ENCODE results near the gene STATH.

The STATH gene, protein sequence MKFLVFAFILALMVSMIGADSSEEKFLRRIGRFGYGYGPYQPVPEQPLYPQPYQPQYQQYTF
- 0 reads per million in 9 experiments for total RNA-seq

DNA sequence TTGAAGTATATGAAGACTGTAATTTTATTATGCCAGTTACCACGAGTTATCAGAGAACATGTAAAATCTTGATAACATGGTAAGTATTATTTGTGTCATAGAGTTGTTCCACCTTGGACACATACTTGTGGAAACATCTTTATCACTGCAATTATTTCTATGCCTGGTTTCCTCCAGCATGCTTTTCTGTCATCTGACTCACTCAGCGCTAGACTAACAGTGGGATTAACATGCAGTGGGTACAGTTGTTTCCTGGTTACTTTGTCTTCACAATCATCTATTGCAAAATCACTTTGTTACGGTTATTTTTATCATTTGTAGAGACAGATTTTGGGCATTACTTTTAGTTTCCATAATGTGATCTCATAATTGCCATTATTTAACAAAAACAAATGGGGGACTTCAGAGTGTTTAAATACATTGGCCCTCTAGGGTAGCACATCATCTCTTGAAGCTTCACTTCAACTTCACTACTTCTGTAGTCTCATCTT, at the start of gene STATH:
Gene STATH, plus strand, starts transcription at position 441 of the 491 bp plus-strand sequence. CDS start 2,472 bp downstream, outside the sequence.
- ATAC-seq (replicated peaks) (no peak), DNase-seq (no peak)
- Mint-ChIP-seq H3K9me3 (peaks cover 0 to 6% of the 10 kb centered on the region in 2 donors), H3K4me3 (no peak within 1 kb of the TSS), H3K36me3 (ENCODE audit: insufficient read depth) (no peaks in the 10 kb centered on the region), H3K27me3 (no peaks in the 10 kb centered on the region), H3K4me1 (ENCODE audit: low read depth in 2 of 2) (no peaks in the 10 kb centered on the region), H3K27ac (no peak within 1 kb of the TSS)

DNA sequence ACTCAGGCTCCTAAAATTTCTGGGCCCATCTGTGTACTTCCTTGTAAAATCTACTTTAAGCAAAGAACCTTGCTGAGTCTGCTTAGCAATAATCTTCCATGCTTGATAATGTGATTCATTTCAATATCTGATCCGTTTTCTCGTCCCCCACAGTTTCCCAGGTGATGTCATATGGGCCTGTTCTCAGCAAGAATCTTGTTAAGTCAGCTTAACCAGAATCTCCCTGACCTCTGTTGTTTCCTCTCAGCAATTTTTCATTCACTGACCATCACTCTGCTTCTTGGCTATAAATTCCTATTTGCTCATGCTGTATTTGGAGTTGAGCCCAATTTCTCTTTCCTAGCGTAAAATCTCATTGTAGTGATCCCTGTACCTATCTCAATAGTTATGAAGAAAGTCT, 44.2 kb upstream of the STATH start:
- Mint-ChIP-seq H3K27me3 (no peaks in the 10 kb centered on the region), H3K4me3 (no peak overlapping the region), H3K27ac (no peak overlapping the region), H3K4me1 (ENCODE audit: low read depth in 2 of 2) (no peaks in the 10 kb centered on the region), H3K9me3 (peaks cover 0 to 3% of the 10 kb centered on the region in 2 donors), H3K36me3 (ENCODE audit: insufficient read depth) (no peaks in the 10 kb centered on the region)
- ATAC-seq (replicated peaks) (no peak), DNase-seq (no peak)

DNA sequence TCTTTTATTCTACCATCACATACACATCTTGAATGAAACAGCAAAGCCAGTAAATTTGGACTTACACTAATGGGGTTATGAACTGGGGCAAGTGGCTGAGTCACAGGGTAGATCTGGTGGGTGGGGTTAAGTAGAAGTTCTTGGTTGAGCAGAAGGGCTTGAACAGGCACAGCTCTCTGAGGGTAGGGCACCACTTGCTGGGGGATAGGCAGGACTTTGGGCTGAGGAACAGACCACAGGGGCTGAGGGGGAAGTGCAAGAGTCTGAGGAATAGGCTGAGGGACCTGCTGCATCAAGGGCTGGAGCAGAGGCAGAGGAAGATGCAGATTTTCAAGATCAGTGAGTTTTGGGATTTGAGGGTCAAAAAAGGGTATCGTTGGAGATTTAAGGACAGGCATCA, 38.6 kb upstream of the STATH start:
- peak overlapping the region in 1 of 2 donors; percentile 24 for H3K27ac Mint-ChIP-seq
- no peaks in the 10 kb centered on the region for H3K27me3 Mint-ChIP-seq
- no peaks in the 10 kb centered on the region for H3K36me3 Mint-ChIP-seq (ENCODE audit: insufficient read depth)
- no peak for DNase-seq
- no peak overlapping the region for H3K4me3 Mint-ChIP-seq
- no peaks in the 10 kb centered on the region for H3K4me1 Mint-ChIP-seq (ENCODE audit: low read depth in 2 of 2)
- H3K9me3 Mint-ChIP-seq = peaks cover 5 to 7% of the 10 kb centered on the region in 2 donors
- no peak for ATAC-seq (replicated peaks)

DNA sequence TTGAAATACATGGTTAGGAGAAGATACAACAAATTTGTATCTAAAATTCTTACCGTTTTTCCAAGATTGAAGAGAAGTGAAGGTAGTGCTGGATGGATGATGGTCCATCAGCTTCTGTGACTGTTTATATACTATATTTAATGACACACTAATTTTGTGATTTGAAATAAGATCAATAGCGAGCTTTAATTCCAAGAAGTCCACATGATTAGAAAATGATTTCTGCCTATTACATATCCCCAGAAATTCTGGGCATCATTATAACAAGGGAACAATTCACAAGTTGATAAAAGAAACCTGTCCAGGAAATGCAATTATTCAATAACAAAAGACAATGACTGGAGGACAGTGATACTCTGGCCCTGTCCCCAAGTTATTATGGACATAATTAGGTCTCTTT, 30.1 kb upstream of the STATH start, which contains the start of gene CSN2:
Gene CSN2, minus strand, starts transcription at position 101 of the 400 bp plus-strand sequence. CDS start 4,733 bp downstream, outside the sequence.
- Mint-ChIP-seq H3K4me3 (no peak within 1 kb of the TSS), H3K9me3 (peaks cover 0 to 8% of the 10 kb centered on the region in 2 donors), H3K4me1 (ENCODE audit: low read depth in 2 of 2) (no peaks in the 10 kb centered on the region), H3K36me3 (ENCODE audit: insufficient read depth) (no peaks in the 10 kb centered on the region), H3K27me3 (no peaks in the 10 kb centered on the region), H3K27ac (no peak within 1 kb of the TSS)
- no peak for DNase-seq
- no peak for ATAC-seq (replicated peaks)

DNA sequence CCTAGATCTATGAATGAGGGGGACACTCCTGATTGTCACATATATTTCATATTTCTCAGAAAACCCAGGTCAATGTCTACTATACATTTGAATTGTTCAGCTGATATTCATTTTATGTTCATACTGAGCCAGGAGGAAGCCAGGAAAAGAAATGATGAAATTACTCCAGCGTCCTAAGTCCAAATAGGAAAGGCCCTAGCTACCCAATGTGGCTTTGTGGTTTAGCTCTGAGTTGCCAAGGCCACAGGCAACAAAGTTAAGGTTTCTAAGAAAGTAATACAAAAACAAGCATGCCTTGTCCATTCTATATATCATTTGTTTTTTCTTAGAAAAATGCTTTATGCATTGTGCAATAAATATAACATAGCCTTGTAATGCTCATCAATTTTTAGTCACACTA, 25.7 kb upstream of the STATH start:
- H3K27ac Mint-ChIP-seq = no peak overlapping the region
- no peak for DNase-seq
- H3K36me3 Mint-ChIP-seq (ENCODE audit: insufficient read depth) = no peaks in the 10 kb centered on the region
- no peaks in the 10 kb centered on the region for H3K27me3 Mint-ChIP-seq
- peaks cover 0 to 10% of the 10 kb centered on the region in 2 donors for H3K9me3 Mint-ChIP-seq
- no peaks in the 10 kb centered on the region for H3K4me1 Mint-ChIP-seq (ENCODE audit: low read depth in 2 of 2)
- no peak for ATAC-seq (replicated peaks)
- H3K4me3 Mint-ChIP-seq = no peak overlapping the region

DNA sequence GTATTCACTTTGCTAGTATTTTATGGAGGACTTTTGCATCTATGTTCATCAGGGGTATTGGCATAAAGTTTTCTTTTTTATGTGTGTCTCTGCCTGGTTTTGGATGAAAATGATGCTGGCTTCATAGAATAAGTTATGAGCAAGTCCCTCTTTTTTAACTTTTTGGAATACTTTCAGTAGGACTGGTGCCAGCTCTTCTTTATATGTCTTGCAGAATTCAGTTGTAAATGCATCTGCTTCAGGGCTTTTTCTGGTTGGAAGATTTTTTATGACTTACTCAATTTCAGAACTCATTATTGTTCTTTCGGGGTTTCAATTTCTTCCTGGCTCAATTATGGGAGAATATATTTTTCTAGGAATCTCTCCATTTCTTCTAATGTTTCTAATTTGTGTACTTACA, 21.1 kb upstream of the STATH start:
- H3K36me3 Mint-ChIP-seq (ENCODE audit: insufficient read depth) = no peaks in the 10 kb centered on the region
- H3K4me1 Mint-ChIP-seq (ENCODE audit: low read depth in 2 of 2) = no peaks in the 10 kb centered on the region
- DNase-seq = no peak
- no peak for ATAC-seq (replicated peaks)
- no peaks in the 10 kb centered on the region for H3K27me3 Mint-ChIP-seq
- no peak overlapping the region for H3K4me3 Mint-ChIP-seq
- peaks cover 4 to 15% of the 10 kb centered on the region in 2 donors for H3K9me3 Mint-ChIP-seq
- H3K27ac Mint-ChIP-seq = no peak overlapping the region

DNA sequence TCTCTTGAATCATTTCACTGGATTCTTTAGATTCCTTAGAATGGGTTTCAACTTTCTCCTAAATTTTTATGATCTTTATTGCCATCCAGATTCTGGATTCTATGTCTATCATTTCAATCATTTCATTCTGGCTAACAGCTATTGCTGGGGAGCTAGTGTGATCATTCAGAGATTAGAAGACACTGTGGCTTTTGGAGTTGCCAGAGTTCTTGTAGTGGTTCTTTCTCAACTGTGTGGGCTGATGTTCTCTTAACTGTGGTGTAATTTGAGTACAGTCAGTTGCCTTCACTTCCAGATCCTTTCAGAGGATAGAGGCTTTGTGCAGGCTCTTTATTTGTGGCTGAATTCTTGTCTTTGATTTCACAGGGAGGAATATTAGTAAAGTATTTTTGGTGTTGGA, 18.2 kb upstream of the STATH start:
- Mint-ChIP-seq H3K4me1 (ENCODE audit: low read depth in 2 of 2) (no peaks in the 10 kb centered on the region), H3K9me3 (peaks cover 7 to 24% of the 10 kb centered on the region in 2 donors), H3K4me3 (no peak overlapping the region), H3K36me3 (ENCODE audit: insufficient read depth) (no peaks in the 10 kb centered on the region), H3K27ac (no peak overlapping the region), H3K27me3 (no peaks in the 10 kb centered on the region)
- DNase-seq (no peak), ATAC-seq (replicated peaks) (no peak)

DNA sequence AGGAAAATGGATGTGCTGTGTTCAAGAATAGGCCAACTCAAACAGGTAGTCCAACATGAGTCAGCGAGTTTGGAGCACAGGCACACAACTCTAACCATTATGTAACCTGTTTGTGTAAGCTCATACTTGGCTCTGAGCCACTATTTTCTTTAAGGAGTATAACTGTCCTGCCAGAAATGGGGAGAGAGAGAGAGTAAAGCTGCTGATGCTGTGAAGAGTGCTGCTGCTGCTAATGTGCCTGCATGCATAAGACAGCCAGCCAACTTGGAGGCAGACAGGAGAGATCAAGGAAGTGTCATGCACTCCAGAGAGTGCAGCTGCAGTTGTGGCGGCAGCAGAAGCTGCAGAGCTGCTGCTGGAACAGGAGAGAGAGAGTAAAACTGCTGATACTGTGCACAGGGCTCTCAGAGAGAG, 11.7 kb upstream of the STATH start:
- ATAC-seq (replicated peaks) (no peak), DNase-seq (no peak)
- Mint-ChIP-seq H3K27ac (no peak overlapping the region), H3K4me3 (no peak overlapping the region), H3K27me3 (no peaks in the 10 kb centered on the region), H3K9me3 (peaks cover 4 to 17% of the 10 kb centered on the region in 2 donors), H3K36me3 (ENCODE audit: insufficient read depth) (peaks cover 2% of the 10 kb centered on the region), H3K4me1 (ENCODE audit: low read depth in 2 of 2) (no peaks in the 10 kb centered on the region)

DNA sequence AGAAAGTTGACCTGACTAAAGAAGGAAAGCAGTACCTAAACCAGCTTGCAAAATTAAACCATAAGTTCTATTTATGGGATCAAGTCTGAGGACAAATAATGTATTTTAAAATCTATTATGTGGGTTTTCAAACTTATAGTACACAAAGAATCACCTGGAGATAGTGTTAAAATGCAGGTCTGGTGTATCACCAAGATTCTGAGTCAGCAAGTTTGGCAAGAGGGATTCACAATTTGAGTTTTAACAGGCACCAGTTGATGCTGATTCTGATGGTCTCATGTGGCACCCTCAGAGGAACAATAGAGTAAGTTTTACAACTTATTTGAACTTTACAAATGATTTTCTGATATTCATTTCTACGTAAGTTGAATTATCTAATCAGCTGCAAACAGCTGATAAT, 9.1 kb upstream of the STATH start:
- ATAC-seq (replicated peaks) (no peak), DNase-seq (no peak)
- Mint-ChIP-seq H3K4me3 (no peak overlapping the region), H3K4me1 (ENCODE audit: low read depth in 2 of 2) (no peaks in the 10 kb centered on the region), H3K9me3 (peaks cover 0 to 6% of the 10 kb centered on the region in 2 donors), H3K27ac (no peak overlapping the region), H3K36me3 (ENCODE audit: insufficient read depth) (peaks cover 2% of the 10 kb centered on the region), H3K27me3 (no peaks in the 10 kb centered on the region)

DNA sequence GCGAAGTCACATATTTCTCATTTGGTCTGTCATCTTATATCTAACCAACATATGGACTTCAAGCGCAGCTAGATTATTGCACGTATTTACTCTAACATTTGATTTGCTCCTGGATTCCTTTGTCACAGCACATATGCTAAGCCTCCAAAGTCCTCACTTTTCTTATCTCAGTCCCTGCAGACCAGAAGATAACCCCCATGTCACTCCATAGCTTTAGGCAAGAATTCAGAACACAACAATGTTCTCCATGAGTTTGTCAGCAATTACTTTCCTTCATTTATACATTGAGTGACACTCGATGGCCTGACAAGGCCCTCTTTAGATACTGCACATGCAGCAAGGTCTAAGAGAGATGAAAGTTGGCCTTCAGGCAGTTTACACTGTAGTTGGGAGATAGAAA, 4.8 kb upstream of the STATH start:
- DNase-seq = no peak
- ATAC-seq (replicated peaks) = no peak
- Mint-ChIP-seq H3K4me3 (no peak overlapping the region), H3K36me3 (ENCODE audit: insufficient read depth) (no peaks in the 10 kb centered on the region), H3K27me3 (no peaks in the 10 kb centered on the region), H3K4me1 (ENCODE audit: low read depth in 2 of 2) (no peaks in the 10 kb centered on the region), H3K27ac (no peak overlapping the region), H3K9me3 (peaks cover 0 to 2% of the 10 kb centered on the region in 2 donors)

DNA sequence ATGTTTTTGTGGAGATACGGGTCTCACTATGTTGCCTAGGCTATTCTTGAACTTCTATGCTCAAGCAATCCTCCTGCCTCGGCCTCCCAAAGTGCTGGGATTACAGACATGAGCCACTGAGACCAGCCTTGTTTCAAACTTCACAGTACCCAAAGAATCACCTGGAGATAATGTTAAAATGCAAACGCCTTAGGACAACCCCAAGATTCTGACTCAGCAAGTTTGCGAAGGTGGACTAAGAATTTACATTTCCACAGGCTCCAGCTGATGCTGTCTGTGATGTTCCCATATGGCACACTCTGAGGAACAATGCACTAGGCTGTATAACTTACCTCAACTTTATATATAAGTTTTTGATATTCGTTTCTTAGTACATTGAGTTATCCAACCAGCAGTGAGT, 984 bp upstream of the STATH start:
- Mint-ChIP-seq H3K4me1 (ENCODE audit: low read depth in 2 of 2) (no peaks in the 10 kb centered on the region), H3K9me3 (peaks cover 0 to 6% of the 10 kb centered on the region in 2 donors), H3K4me3 (no peak overlapping the region), H3K27me3 (no peaks in the 10 kb centered on the region), H3K27ac (no peak overlapping the region), H3K36me3 (ENCODE audit: insufficient read depth) (no peaks in the 10 kb centered on the region)
- ATAC-seq (replicated peaks) (no peak), DNase-seq (no peak)

DNA sequence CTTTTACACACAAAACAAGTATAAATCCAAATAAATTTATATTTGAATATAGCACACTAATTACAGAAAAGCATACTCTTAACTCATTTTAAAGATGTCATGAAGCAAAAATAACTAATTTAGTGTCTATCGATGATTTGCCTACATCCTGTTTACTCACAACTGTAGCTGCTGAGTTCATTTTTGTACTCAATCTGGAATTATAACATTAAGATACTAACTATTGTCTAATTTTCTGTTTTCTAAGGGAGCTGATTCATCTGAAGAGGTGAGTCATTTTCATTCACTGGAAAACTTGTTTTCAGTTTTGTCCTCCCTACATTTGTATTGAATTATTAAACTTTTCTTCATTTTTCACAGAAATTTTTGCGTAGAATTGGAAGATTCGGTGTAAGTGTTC, 3.7 kb downstream of the STATH start:
- no peaks in the 10 kb centered on the region for H3K4me1 Mint-ChIP-seq (ENCODE audit: low read depth in 2 of 2)
- H3K36me3 Mint-ChIP-seq (ENCODE audit: insufficient read depth) = no peaks in the 10 kb centered on the region
- no peak overlapping the region for H3K4me3 Mint-ChIP-seq
- H3K27me3 Mint-ChIP-seq = no peaks in the 10 kb centered on the region
- H3K27ac Mint-ChIP-seq = no peak overlapping the region
- DNase-seq (no peak), ATAC-seq (replicated peaks) (no peak)
- H3K9me3 Mint-ChIP-seq = peaks cover 0 to 5% of the 10 kb centered on the region in 2 donors

DNA sequence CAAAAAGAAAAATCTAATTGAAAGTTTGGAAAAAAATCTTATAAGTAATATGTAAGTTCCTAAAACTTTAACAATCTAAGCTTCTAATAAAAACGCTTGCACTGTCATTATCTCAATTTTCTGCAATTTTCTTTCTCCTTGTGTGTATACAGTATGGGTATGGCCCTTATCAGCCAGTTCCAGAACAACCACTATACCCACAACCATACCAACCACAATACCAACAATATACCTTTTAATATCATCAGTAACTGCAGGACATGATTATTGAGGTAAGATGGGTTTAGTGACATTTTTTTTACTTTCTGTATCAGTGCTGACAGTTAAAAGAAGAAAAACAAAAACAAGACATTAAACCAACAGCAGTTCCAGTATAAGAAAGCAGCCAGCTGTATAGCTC, 4.9 kb downstream of the STATH start:
- Mint-ChIP-seq H3K4me1 (ENCODE audit: low read depth in 2 of 2) (no peaks in the 10 kb centered on the region), H3K36me3 (ENCODE audit: insufficient read depth) (no peaks in the 10 kb centered on the region), H3K9me3 (peaks cover 0 to 5% of the 10 kb centered on the region in 2 donors), H3K27me3 (no peaks in the 10 kb centered on the region), H3K4me3 (no peak overlapping the region), H3K27ac (no peak overlapping the region)
- DNase-seq (no peak), ATAC-seq (replicated peaks) (no peak)

DNA sequence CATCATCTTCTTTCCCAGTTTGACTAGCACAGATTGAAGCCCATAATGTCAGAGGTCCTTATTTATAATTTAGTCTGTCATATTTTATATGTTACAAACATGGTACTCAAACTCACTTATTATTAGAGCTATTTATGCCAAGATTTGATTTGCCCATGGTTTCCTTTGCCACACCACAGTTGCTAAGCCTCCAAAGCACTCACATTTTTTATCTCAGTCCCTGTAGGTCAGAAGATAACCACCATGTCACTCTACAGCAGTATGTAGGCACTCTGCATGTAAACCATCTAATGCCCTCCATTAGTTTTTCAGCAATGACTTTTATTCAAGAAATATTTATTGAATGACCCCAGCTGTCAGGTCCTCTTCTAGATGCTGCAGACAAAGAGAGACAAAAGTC, 6.7 kb downstream of the STATH start:
- Mint-ChIP-seq H3K27ac (no peak overlapping the region), H3K4me3 (no peak overlapping the region), H3K9me3 (peaks cover 0 to 5% of the 10 kb centered on the region in 2 donors), H3K27me3 (no peaks in the 10 kb centered on the region), H3K36me3 (ENCODE audit: insufficient read depth) (no peaks in the 10 kb centered on the region), H3K4me1 (ENCODE audit: low read depth in 2 of 2) (no peaks in the 10 kb centered on the region)
- ATAC-seq (replicated peaks) (no peak), DNase-seq (no peak)
